ENCODE results near the gene PPIE. TPM values are rescaled to one million over a fixed set of nuclear protein-coding genes. Genes with fewer than 3 reads are reported as not detected.
"Not testable (repeated sequence)": the region's sequence is repeated elsewhere in the genome, so short reads cannot be mapped to it uniquely, and the experiment has no call there.

PPIE gene
- total RNA-seq, 4 donors from 2014 or later, result 38.5 to 45.1 (median 42.0) TPM

DNA sequence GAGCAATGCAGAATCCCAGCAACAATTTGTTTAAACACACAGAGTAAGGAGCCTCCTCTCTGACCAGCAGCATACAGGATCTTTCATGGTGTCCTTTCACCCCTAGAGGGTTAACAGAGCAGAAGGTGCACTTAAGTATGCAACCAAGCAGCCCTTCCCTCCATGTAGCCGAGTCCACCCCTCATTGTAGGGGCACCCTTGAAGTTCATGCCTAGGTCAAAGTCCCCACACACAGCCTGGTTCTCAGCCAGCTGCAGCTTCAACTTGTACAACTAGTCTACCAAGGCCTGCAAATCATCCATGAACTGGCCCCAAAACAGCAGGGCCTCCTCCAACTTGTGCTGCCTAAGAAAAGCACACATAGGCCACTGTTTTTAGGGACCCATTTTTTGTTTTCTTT lies 57.0 kb downstream of the PPIE start:
- TF ChIP-seq POLR2AphosphoS5 (IDR thresholded peaks at IDR 0.05) (no peak), EP300 (IDR thresholded peaks at IDR 0.05) (no peak)
- WGBS, 2 donors (ENCODE audit: low coverage in 1 of 2), result 63% methylated on average over 1 of the region's 1 CpG; no CpG with 5 or more reads in 1 of the 2 donors
- H3K9me3 ChIP-seq, result no peaks in the 10 kb centered on the region

DNA sequence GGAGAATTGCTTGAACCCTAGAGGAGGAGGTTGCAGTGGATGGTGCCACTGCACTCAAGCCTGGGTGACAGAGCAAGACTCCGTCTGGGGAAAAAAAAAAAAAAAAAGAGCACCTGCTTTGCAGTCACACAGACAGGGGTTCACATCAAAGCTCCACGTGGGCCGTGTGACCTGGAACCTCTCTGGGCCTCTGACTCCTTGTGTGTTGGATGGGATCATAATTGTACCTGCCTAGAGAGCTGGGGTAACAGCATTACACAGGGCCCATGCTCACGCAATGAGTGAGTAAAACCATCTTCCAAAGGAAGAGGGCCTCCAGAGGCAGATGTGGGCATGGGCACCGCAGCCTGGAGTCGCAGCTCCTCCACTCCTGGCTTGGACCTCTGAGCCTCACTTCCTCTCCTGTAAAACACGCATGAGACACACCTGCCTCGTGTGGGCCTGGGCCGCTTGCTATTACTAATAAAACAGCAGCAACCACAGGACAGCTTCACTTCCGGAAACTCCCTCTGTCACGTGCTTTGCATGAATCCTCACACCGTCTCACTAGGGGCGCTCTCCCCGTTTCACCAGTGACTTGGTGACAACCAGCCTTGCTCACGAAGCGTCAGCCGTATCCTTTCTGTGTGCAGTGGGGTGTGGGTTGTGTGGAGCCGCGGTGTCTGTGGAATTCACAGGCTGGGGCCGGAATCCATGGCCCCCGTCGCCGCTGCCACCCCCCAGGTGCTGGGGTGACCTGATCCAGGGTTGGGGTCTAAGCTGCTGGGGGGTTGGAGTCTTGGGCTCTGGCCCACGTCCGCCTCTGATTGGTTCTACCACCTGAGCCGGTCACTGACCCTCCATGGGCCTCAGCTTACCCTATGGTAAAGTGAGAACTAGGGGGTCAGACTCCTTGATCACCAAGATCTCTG lies 60.4 kb downstream of the PPIE start:
- not testable (repeated sequence) for H3K27me3 ChIP-seq, H3K4me1 ChIP-seq, H3K36me3 ChIP-seq, H3K9me3 ChIP-seq
- WGBS, 2 donors (ENCODE audit: low coverage in 1 of 2), result 68 to 72% methylated on average over 4 to 10 of the region's 26 CpGs
- peak; percentile 81 for ATAC-seq
- H3K27ac ChIP-seq, result peak overlapping the region in 2 of 4 donors; percentile 6 to 29
- peak overlapping the region in 1 of 2 donors; percentile 8 for H3K4me3 ChIP-seq

More for the DNA sequence above, 57.0 kb downstream of the PPIE start:
- no peak for ATAC-seq
- H3K36me3 ChIP-seq, result no peaks in the 10 kb centered on the region
- H3K27me3 ChIP-seq, result peaks cover 25% of the 10 kb centered on the region
- H3K27ac ChIP-seq, result no peak overlapping the region
- H3K4me1 ChIP-seq, result peaks cover 0 to 5% (median 0%) of the 10 kb centered on the region in 3 donors
- H3K4me3 ChIP-seq, result no peak overlapping the region

DNA sequence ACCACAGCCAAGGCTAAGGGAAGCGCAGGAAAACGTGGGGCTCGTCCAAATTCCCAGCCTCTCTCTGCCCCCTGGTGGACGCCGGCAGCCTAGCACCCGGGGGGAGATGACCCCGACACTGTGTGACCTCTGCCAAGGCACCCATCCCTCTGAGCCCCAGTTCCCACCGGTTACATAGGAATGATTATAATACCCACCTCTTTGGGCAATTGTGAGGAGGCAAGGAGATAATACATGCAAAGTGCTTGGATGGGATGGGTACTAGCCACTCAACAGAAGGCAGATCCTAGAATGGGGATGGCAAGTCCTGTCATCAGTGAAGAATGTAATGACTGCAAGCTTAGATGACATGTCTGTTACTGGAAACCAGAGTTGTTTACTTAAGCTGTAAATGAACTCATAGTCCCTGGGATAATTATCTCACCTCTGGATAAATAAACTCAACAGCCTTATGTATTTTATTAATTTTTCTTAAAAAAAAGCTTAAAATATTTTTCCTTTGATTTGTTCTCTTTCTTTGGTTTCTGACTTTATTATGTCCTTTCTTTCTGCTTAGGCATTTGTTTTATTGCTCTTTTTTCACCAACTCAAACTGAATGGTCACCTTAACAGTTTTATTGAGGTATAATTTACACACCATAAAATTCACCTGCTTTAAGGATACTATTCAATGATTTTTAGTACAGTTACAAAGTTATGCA lies 61.2 kb downstream of the PPIE start:
- Histone ChIP-seq H3K9me3 (no peaks in the 10 kb centered on the region), H3K4me3 (no peak overlapping the region), H3K27ac (no peak overlapping the region), H3K36me3 (no peaks in the 10 kb centered on the region), H3K27me3 (peaks cover 3% of the 10 kb centered on the region), H3K4me1 (peaks cover 0 to 5% (median 0%) of the 10 kb centered on the region in 3 donors)
- TF ChIP-seq, protein P1, sequence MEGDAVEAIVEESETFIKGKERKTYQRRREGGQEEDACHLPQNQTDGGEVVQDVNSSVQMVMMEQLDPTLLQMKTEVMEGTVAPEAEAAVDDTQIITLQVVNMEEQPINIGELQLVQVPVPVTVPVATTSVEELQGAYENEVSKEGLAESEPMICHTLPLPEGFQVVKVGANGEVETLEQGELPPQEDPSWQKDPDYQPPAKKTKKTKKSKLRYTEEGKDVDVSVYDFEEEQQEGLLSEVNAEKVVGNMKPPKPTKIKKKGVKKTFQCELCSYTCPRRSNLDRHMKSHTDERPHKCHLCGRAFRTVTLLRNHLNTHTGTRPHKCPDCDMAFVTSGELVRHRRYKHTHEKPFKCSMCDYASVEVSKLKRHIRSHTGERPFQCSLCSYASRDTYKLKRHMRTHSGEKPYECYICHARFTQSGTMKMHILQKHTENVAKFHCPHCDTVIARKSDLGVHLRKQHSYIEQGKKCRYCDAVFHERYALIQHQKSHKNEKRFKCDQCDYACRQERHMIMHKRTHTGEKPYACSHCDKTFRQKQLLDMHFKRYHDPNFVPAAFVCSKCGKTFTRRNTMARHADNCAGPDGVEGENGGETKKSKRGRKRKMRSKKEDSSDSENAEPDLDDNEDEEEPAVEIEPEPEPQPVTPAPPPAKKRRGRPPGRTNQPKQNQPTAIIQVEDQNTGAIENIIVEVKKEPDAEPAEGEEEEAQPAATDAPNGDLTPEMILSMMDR (IDR thresholded peaks at IDR 0.05), result peak; percentile 38 to 86 (median 72)
- peak; percentile 35 for TF ChIP-seq POLR2AphosphoS5 (IDR thresholded peaks at IDR 0.05)
- TF ChIP-seq EP300 (IDR thresholded peaks at IDR 0.05), result no peak
- TF ChIP-seq POLR2A (IDR thresholded peaks at IDR 0.05), result no peak
- WGBS, 2 donors (ENCODE audit: low coverage in 1 of 2), result no CpG with 5 or more reads among the region's 8 CpGs
- peak; percentile 73 for ATAC-seq

DNA sequence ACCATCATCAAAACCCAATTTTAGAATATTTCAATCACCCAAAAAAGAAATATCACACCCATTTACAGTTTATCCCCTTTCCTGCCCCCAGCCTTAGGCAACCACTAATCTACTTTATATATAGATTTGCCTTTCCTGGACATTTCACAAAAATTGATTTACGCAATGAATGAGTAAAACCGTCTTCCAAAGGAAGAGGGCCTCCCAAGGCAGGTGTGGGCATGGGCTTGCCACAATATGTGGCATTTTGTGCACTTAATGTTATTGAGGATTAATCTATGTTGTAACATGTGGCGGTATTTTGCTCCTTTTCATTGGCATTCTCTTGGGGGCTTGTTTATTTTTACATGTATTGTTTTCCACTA lies 61.8 kb downstream of the PPIE start:
- peaks cover 0 to 5% (median 0%) of the 10 kb centered on the region in 3 donors for H3K4me1 ChIP-seq
- no peak overlapping the region for H3K27ac ChIP-seq
- peaks cover 3% of the 10 kb centered on the region for H3K27me3 ChIP-seq
- WGBS, 2 donors (ENCODE audit: low coverage in 1 of 2), result 86 to 90% methylated on average over 1 to 3 of the region's 3 CpGs
- TF ChIP-seq, protein P1 (IDR thresholded peaks at IDR 0.05), result no peak
- TF ChIP-seq EP300 (IDR thresholded peaks at IDR 0.05), result no peak
- TF ChIP-seq POLR2A (IDR thresholded peaks at IDR 0.05), result no peak
- no peak for TF ChIP-seq POLR2AphosphoS5 (IDR thresholded peaks at IDR 0.05)
- H3K4me3 ChIP-seq, result no peak overlapping the region
- peaks cover 0 to 2% (median 0%) of the 10 kb centered on the region in 3 donors for H3K9me3 ChIP-seq
- H3K36me3 ChIP-seq, result no peaks in the 10 kb centered on the region
- ATAC-seq, result no peak

DNA sequence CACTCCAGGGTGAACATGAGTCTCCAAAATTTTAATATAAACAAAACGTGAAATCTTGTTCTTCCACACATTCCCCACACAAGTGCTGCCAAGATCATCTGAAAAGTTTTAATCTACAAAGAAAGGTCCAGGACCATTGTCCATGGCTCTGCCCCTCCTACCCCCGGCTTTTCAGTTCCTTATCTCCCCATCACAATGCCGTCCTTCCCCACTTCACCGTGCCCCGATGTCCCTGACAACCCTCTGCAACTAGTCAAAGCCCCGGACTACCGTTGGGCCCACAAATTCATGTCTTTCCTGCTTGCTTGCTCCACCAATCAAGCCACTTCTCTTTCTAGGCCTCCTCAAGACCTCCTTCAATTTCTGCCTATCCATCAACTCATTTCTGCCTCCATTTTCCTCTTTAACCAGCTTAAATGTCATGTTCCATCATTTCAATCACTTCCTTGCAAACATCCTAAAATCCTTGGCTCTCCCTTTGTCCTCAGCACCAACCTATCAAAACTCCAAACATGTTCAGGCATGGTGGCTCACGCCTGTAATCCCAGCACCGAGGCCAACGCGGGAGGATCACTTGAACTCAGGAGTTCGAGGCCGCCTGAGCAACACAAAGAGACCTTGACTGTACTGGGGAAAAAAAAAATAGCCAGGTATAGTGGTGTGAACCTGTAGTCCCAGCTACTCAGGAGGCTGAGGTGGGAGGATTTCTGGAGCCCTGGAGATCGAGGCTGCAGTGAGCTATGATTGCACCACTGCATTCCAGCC lies 64.0 kb downstream of the PPIE start:
- Histone ChIP-seq H3K9me3 (peaks cover 0 to 5% (median 0%) of the 10 kb centered on the region in 3 donors), H3K27ac (no peak overlapping the region), H3K27me3 (peaks cover 3% of the 10 kb centered on the region), H3K36me3 (no peaks in the 10 kb centered on the region), H3K4me1 (peaks cover 0 to 5% (median 0%) of the 10 kb centered on the region in 3 donors), H3K4me3 (no peak overlapping the region)
- WGBS, 2 donors (ENCODE audit: low coverage in 1 of 2), result 84 to 85% methylated on average over 7 to 12 of the region's 14 CpGs
- no peak for ATAC-seq
- TF ChIP-seq, protein P1 (IDR thresholded peaks at IDR 0.05), result no peak
- no peak for TF ChIP-seq EP300 (IDR thresholded peaks at IDR 0.05)
- TF ChIP-seq POLR2A (IDR thresholded peaks at IDR 0.05), result no peak
- TF ChIP-seq POLR2AphosphoS5 (IDR thresholded peaks at IDR 0.05), result no peak

All from gastroesophageal sphincter (tissue), 4 donors.